Neural crest cell (in vitro differentiated cells): ENCODE results near the gene CIB2. TPM values are rescaled to one million over a fixed set of nuclear protein-coding genes. Genes with fewer than 3 reads are reported as not detected.

Experiments
- DNase-seq: peaks from one replicate; pipeline ENCODE4 v3.0.0; 2021; ENCODE audit warnings: low read depth, mixed read lengths, low spot score
- H3K27ac Mint-ChIP-seq: one replicate; pipeline ENCODE4 v1.8.0; 2021; ENCODE audit warnings: mild to moderate bottlenecking, mixed read lengths; ENCODE audit not compliant: unreplicated experiment
- H3K27me3 Mint-ChIP-seq: 2 replicates; pipeline ENCODE4 v1.8.0; 2021; ENCODE audit warnings: low read depth, mild to moderate bottlenecking, mixed read lengths
- H3K36me3 Mint-ChIP-seq: 2 replicates; pipeline ENCODE4 v1.8.0; 2021; ENCODE audit warnings: low read depth, mild to moderate bottlenecking, mixed read lengths
- H3K4me1 Mint-ChIP-seq: 2 replicates; pipeline ENCODE4 v1.8.0; 2021; ENCODE audit warnings: mixed read lengths
- H3K4me3 Mint-ChIP-seq: one replicate; pipeline ENCODE4 v1.8.0; 2021; ENCODE audit warnings: mild to moderate bottlenecking, mixed read lengths
- H3K9me3 Mint-ChIP-seq: 2 replicates; pipeline ENCODE4 v1.8.0; 2021; ENCODE audit warnings: mixed read lengths
- total RNA-seq: library from RNA; stranded (reverse); gene quantifications from 2 replicates; pipeline ENCODE4 v1.2.1, GENCODE V29; 2021
- TF ChIP-seq, protein P1 (sequence below): fragments of 200-600 bp; sonication (generic); conservative IDR thresholded peaks from 2 replicates; pipeline ENCODE4 v1.5.0; 2021; ENCODE audit warnings: antibody characterized with exemption, mild to moderate bottlenecking

CIB2 gene
- total RNA-seq, 1 donor from 2014 or later, result 37.7 TPM

DNA sequence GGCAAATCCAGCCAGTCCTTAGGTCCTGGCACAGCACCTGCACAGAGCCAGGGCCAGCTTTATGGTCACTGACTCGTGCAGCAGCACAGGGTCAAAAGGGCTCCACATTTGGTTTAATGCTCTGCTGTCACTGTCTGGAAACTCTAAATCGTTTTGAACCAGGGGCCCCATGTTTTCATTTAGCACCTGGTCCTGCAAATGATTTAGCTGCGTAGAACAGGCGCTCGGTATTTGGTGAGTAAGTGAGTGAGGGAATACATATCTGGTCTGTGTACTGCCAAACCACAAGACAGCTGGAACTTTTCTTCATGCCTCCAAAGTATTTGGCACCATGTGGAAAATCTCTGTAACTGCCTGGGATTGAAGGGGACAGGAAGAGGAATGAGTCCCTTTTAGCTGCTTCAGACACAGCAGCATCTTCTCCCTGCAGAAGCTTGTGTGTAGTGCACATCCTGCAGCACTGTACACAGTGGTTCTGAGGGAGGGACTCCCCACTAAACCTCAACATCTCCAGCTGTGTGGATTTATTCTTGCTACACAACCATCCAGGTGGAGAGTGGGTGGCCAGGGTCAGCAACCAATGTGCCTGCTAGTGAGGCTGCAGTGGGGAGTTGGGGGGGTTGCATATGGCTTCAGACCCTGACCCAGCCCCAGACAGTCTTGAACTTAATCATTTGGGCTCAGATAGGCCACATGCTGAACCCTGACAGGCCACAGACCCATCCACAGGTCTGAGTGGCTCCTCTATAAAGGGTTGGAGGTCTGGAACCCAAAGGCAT is 37.8 kb downstream of the CIB2 start:
- peaks cover 2% of the 10 kb centered on the region for H3K27me3 Mint-ChIP-seq
- H3K9me3 Mint-ChIP-seq, result no peaks in the 10 kb centered on the region
- no peak overlapping the region for H3K4me3 Mint-ChIP-seq
- peaks cover 4% of the 10 kb centered on the region for H3K4me1 Mint-ChIP-seq
- H3K36me3 Mint-ChIP-seq, result no peaks in the 10 kb centered on the region
- H3K27ac Mint-ChIP-seq, result no peak overlapping the region
- TF ChIP-seq, protein P1, sequence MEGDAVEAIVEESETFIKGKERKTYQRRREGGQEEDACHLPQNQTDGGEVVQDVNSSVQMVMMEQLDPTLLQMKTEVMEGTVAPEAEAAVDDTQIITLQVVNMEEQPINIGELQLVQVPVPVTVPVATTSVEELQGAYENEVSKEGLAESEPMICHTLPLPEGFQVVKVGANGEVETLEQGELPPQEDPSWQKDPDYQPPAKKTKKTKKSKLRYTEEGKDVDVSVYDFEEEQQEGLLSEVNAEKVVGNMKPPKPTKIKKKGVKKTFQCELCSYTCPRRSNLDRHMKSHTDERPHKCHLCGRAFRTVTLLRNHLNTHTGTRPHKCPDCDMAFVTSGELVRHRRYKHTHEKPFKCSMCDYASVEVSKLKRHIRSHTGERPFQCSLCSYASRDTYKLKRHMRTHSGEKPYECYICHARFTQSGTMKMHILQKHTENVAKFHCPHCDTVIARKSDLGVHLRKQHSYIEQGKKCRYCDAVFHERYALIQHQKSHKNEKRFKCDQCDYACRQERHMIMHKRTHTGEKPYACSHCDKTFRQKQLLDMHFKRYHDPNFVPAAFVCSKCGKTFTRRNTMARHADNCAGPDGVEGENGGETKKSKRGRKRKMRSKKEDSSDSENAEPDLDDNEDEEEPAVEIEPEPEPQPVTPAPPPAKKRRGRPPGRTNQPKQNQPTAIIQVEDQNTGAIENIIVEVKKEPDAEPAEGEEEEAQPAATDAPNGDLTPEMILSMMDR, result no peak
- no peak for DNase-seq

DNA sequence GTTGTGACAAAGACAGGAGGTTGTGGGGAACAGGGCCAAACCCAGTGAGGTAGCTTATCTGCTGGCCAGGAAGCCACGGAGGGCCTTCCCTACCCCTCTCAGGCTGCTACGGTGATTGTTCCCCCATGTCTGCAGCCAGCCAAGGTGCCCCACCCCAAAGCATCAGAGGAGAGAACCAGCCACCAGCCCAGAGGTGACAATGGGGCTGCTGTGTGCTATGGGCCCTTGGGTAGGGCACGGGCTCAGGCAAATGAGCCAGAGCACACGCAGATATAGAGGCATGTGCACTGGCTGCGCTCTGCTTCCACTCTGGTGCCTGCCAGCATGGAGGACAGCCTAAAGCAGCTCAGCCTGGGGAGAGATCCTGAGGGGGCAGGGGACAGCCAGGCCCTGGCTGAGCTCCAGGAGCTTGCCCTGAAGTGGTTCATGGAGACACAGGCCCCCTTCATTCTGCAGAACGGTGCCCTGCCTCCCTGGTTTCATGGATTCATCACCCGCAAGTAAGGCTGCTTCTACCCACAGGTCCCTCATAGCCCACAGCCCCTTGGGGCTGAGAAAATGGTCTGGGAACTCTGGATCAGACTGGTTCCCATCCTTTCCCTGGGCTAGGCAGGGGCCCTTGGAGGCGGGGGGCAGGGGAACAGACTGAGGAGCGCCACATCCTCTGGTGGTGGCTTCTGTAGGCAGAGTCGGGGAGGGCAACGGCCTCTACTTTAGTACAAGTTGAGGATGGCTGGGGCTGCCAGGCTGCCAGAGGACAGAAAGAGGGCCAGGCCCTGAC is 38.8 kb downstream of the CIB2 start, which contains the start of gene SH2D7:
SH2D7 (plus strand) TSS at position 301 of the 781 bp plus-strand sequence; CDS start at position 325, 24 bp downstream.
- TF ChIP-seq, protein P1, result no peak
- H3K4me1 Mint-ChIP-seq, result peaks cover 4% of the 10 kb centered on the region
- no peaks in the 10 kb centered on the region for H3K36me3 Mint-ChIP-seq
- H3K27me3 Mint-ChIP-seq, result peaks cover 2% of the 10 kb centered on the region
- H3K27ac Mint-ChIP-seq, result peak within 1 kb of the TSS; percentile 0
- no peaks in the 10 kb centered on the region for H3K9me3 Mint-ChIP-seq
- H3K4me3 Mint-ChIP-seq, result no peak within 1 kb of the TSS
- no peak for DNase-seq

DNA sequence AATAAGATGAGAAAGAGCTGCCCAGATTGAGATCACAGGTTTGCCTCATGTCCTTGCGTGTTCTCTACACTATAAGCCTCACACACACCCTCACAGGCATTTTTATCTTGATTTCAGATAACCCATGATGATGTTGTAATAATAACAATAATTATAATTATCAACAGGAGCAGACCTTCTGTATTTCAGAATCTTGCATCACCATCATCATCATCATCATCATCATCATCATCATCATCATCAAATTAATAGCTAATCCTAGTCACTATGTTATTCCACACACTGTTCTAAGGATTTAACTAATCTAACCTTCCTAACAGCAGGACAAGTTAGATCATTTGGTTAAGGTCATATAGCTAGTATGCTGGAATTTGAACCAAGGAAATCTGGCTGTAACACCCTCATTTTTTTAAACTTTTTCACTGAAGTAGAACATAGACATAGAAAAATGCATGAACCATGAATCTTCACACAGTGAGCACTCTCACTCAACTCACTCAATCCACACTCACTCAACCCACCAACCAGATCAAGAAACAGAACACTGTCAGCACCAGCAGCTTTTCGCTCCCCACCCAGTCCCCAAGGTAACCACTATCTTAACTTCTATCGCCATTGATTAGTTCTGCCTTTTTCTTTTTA is 40.7 kb downstream of the CIB2 start:
- no peaks in the 10 kb centered on the region for H3K36me3 Mint-ChIP-seq

DNA sequence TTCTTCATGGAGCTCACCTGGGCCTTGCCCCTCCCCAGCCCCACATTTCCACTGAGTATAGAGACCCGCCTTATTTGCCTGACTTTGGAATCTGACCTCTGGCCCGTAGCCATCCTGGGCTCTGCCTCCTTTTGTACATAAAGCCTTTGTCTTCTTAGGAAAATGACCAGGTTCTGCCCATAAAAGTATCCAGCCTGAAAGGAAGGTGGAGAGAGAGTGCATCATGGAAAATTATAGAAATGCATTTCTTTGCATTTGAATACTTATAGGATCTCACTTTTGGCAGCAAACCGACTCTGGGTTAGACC is 42.5 kb downstream of the CIB2 start:
- no peaks in the 10 kb centered on the region for H3K36me3 Mint-ChIP-seq
- TF ChIP-seq, protein P1, result no peak
- H3K27me3 Mint-ChIP-seq, result no peaks in the 10 kb centered on the region
- peaks cover 4% of the 10 kb centered on the region for H3K4me1 Mint-ChIP-seq
- no peak overlapping the region for H3K27ac Mint-ChIP-seq
- H3K4me3 Mint-ChIP-seq, result no peak overlapping the region
- DNase-seq, result no peak
- H3K9me3 Mint-ChIP-seq, result no peaks in the 10 kb centered on the region

More for the DNA sequence above, 40.7 kb downstream of the CIB2 start:
- H3K4me3 Mint-ChIP-seq, result no peak overlapping the region
- H3K4me1 Mint-ChIP-seq, result peaks cover 4% of the 10 kb centered on the region
- no peak for DNase-seq
- H3K27ac Mint-ChIP-seq, result peak overlapping the region; percentile 14
- TF ChIP-seq, protein P1, result no peak
- H3K27me3 Mint-ChIP-seq, result peaks cover 2% of the 10 kb centered on the region
- no peaks in the 10 kb centered on the region for H3K9me3 Mint-ChIP-seq

DNA sequence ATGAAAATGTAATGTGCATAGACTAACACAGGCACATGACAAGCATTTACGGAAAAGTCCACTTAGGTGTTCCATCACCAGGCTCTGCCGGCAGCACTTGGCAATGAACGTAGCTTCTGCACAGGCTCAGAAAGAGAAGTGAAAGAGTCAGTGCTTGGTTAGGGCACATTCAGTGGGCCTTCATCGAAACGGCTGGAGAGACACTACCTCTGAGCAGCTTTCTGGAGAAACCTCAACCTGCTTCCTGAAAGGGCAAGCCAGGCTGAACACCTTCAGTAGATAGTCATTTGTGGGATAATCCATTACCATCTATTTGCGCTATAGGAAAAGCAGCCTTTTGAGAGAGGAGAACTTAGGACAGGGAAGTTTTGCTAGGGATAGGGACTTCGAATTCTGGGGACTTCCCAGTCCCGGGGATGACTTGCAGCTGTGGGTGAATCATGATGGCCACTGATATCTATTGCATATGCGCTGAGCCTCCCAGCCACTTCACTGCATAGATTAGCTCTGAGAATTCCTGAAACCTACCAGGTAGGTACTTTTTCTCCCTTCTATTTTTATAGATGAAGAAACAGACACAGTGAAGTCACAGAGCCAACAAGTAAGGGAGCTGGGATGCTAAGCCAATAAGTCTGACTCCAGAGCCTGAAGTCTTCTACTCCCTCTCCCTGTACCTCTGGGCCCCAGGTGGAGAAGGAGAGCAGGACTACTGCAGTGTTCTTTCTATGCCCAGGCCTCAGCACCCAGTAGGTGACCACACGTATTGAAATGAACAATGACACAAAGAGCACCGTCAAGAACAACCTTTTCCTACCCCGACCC is 43.1 kb downstream of the CIB2 start:
- no peaks in the 10 kb centered on the region for H3K36me3 Mint-ChIP-seq
- H3K4me3 Mint-ChIP-seq, result no peak overlapping the region
- no peaks in the 10 kb centered on the region for H3K9me3 Mint-ChIP-seq
- H3K27me3 Mint-ChIP-seq, result no peaks in the 10 kb centered on the region
- no peak for DNase-seq
- H3K27ac Mint-ChIP-seq, result no peak overlapping the region
- TF ChIP-seq, protein P1, result no peak
- peaks cover 4% of the 10 kb centered on the region for H3K4me1 Mint-ChIP-seq
